NCI-H2196 treated with DMSO at 0.1 percent for 48 hours (cell line): Measurements from ENCODE around the gene KIF21B.

Experiments used
- DNase-seq: peaks from one replicate; lab custom pipeline; 2025; ENCODE audit not compliant: unreplicated experiment; lab: John Stamatoyannopoulos, UW

Gene KIF21B, protein sequence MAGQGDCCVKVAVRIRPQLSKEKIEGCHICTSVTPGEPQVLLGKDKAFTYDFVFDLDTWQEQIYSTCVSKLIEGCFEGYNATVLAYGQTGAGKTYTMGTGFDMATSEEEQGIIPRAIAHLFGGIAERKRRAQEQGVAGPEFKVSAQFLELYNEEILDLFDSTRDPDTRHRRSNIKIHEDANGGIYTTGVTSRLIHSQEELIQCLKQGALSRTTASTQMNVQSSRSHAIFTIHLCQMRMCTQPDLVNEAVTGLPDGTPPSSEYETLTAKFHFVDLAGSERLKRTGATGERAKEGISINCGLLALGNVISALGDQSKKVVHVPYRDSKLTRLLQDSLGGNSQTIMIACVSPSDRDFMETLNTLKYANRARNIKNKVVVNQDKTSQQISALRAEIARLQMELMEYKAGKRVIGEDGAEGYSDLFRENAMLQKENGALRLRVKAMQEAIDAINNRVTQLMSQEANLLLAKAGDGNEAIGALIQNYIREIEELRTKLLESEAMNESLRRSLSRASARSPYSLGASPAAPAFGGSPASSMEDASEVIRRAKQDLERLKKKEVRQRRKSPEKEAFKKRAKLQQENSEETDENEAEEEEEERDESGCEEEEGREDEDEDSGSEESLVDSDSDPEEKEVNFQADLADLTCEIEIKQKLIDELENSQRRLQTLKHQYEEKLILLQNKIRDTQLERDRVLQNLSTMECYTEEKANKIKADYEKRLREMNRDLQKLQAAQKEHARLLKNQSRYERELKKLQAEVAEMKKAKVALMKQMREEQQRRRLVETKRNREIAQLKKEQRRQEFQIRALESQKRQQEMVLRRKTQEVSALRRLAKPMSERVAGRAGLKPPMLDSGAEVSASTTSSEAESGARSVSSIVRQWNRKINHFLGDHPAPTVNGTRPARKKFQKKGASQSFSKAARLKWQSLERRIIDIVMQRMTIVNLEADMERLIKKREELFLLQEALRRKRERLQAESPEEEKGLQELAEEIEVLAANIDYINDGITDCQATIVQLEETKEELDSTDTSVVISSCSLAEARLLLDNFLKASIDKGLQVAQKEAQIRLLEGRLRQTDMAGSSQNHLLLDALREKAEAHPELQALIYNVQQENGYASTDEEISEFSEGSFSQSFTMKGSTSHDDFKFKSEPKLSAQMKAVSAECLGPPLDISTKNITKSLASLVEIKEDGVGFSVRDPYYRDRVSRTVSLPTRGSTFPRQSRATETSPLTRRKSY (N-terminal part only)

GRCh38 chr1:201023517-201023902 lies at the start of gene KIF21B:
KIF21B (minus strand) TSS chr1:201023714; CDS start chr1:201023383, 331 bp downstream.
- DNase-seq: peak; percentile 58

DNA sequence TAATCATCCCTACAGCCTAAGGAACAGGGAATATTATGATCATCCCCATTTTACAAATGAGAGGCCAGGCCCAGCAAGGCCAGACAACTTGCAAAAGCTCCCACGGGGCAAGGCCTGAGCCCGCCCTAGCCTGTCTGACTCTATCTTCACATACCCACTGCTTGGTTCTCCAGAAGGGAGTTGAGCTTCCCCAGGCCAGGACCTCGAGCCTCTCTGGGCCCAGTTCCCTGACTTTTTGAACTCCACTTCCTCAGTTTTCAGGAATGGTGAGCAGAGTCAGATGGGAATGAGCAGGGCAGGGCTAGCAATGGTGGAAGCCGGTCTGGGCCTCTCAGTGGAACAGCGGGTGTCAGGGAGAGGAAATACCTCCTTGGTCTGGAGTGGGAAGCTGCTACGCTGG lies 49.4 kb upstream of the KIF21B start:
- DNase-seq: no peak

DNA sequence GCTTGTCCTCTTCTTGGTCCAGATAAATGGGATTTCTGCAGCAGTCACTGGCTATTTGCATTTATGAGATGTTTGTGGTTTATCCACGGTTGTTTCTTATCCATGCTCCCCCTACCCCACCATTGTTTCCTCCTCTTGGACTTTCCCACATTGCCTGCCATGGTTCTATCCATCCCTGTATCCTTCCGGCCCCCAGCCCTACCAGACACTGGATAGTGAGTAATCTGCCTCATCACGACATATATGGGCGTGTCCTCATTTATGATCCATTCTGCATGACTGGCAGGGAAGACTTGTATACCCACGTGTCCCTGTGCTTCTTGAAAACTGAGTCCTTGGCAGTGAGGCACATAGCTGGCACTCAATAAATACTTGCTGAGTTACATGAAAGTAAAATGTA lies 48.6 kb upstream of the KIF21B start:
- DNase-seq: no peak

GRCh38 chr1:201069636-201070035 lies 46.1 kb upstream of the KIF21B start:
- no peak for DNase-seq

DNA sequence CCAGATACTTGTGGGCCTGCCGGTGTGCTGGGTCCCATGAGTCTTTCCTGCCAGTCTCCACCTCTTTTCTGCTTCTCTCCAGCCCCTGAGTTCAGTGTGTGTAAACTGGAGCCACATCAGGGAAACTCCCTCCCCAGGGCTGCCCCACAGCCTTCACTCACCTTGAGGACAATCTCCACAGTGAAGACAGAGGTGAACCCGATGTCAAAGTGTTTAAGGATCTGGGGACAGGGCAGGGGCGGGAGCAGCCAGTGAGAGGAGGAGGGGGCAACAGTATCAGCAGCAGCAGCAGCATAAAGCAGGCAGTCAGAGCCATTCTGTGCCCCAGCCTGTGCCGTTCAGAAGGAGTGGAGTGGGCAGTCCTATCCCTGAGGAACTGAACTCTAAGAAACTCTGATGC lies 45.5 kb upstream of the KIF21B start:
- DNase-seq: no peak

GRCh38 chr1:201066986-201067385 lies 43.5 kb upstream of the KIF21B start:
- no peak for DNase-seq

DNA sequence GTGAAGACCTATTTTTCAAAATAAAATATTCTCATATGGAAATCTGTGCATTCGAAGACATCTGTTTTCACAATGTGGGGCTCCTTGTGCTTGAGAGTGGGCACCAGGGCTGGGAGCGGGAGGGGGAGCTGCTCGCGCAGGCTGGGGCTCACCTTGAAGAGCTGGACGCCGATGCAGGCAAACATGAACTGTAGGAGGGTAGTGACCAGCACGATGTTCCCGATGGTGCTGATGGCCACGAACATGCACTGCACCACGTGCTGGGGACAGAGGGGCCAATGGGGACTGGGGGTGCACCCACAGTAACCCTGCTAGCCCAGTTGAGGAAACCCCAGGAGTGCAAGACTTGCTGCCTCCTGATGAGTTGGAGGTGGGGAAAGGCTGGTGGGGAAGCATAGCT lies 42.2 kb upstream of the KIF21B start:
- no peak for DNase-seq

DNA sequence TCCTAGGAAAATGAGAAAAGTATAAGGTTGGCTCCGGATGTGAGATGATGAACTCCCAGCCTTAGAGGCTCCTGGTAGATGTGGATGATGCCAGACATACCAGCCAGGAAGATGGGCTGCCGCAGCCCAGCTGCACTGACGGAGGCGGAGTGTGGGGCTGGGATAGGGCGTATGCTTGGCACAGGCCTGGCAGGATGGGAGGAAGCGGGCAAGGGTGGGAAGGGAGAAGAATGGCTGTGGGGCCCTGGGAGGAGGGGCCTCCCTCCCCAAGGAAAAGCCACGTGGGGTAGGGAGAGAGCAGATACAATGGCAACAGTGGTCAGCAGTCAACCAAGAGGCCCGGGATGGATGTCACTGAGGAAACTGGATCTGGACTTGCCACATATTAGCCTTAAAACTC lies 41.3 kb upstream of the KIF21B start:
- DNase-seq: no peak

DNA sequence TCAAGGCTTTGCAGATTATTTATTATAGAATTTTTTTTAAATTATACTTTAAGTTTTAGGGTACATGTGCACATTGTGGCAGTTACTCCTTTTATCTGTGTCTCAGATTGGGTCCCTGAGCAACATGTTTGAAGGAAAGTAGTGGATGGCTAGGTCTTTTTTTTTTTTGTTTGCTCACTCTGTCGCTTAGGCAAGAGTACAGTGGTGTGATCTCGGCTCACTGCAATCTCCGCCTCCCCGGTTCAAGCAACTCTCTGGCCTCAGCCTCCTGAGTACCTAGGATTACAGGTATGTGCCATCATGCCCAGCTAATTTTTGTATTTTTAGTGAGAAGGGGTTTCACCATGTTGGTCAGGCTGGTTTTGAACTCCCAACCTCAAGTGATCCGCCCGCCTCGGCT lies 39.6 kb upstream of the KIF21B start:
- DNase-seq: no peak

GRCh38 chr1:201062511-201063091 lies 39.1 kb upstream of the KIF21B start:
- no peak for DNase-seq

DNA sequence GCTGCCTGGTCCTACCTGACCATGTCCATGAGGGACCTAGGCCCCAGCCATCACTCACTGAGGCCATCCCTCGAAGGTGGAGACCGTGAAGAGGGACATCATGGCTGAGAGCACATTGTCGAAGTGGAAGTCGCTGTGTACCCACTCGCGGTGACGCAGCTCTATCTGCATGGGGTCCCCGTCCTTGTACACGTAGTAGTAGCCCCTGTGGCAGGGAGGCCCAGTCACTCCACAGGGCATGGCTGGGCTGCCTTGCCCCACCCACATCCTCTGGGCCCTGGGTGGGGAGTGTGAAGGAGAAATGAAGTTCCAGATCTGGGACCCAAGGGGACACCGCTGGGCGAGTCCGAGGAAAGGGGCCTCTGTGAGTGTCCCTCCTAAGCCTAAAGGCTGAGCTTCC lies 38.4 kb upstream of the KIF21B start:
- DNase-seq: no peak

- DNase-seq: no peak
These were observed 37.5 kb upstream of the KIF21B start for GRCh38 chr1:201061049-201061448.

DNA sequence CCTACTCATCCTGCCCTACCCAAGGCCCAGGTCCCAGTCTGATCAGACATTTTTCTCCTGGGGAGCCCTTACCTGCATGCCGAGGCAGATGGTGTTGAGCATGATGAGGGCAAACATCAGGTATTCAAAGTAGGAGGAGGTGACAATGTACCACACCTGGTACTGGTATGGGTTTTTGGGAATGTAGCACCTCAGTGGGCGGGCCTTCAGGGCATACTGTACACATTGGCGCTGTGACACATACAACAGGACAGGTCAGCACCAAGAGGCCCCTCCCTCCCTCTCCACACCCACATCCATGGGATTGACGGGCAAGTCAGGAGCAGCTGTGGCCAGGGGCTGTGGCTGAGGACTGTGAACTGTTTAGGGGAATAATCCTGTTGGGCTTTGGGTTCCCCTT lies 37.1 kb upstream of the KIF21B start:
- DNase-seq: no peak

- DNase-seq: no peak
These were observed 36.5 kb upstream of the KIF21B start for GRCh38 chr1:201059871-201060555.

- DNase-seq: no peak
These were observed 35.9 kb upstream of the KIF21B start for GRCh38 chr1:201059401-201059800.

DNA sequence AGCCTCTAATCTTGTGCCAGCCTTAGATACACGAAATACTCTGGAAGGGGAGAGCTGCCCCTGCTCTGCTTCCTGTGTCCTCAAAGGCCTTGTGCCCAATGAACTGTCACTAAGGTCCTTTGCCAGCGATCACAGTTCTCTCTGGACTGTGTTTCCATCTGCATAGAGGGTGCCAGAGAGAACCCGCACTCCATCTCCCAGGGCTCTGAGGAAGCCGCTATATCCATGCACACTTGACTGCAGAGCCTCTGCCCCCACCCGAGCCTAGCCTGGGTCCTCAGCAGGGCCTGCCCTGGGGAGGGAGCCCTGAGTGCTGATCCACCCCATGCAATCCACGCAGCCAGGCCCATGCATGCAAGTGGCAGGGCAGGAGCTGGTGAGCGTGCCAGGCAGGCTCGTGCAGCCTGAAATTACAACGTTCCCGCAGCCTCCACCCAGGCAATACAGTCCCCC lies 30.6 kb upstream of the KIF21B start:
- DNase-seq: no peak

DNA sequence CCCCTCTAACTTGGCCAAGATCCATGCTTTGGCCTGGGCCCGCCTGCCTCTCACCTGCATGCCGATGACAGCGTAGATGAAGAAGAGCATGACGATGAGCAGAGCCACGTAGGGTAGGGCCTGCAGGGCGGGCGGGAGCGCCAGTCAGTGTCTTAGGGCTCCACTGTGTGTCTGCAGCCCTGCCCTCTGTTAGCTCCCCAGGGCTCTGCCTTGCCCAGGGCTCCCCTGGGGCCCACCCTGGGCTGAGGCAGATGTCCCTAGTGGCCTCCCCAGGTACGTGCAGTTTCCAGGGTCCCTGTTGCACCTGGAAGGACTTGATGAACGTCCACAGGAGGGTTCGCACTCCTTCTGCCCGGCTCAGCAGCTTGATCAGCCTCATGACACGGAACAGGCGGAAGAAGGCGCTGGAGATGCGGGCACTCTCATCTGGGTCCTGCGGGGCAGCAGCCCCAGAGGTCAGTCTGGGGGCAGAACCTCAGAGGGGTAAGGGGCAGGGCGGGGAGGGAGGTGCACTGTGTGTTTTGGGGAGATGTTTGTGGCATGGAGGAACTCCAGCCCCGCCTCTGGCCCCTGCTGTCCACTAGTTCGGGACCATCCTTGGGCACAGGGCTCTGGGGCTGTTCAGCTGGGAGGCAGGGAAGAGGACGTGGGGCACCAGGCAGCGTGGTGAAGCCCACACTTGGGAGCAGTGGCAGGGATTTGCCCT lies 29.8 kb upstream of the KIF21B start:
- no peak for DNase-seq

DNA sequence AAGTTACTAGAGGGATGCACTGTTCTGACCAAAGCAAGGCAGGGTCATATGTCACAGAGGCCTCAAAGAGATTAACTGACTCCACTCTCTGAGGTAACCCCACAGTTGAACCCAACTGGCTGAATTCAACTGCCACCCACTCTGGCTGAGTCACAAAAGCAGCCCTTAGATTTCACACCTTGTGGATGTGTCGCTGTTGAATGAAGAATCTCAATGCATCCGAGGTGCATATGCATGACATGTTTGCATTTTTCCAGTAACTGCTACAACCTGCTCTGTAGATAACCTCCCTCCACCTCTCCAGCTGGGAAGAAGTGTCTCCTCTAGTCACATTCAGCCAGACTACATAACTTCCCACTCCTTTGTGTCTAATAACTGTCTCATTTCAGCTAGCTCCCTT lies 27.9 kb upstream of the KIF21B start:
- no peak for DNase-seq

DNA sequence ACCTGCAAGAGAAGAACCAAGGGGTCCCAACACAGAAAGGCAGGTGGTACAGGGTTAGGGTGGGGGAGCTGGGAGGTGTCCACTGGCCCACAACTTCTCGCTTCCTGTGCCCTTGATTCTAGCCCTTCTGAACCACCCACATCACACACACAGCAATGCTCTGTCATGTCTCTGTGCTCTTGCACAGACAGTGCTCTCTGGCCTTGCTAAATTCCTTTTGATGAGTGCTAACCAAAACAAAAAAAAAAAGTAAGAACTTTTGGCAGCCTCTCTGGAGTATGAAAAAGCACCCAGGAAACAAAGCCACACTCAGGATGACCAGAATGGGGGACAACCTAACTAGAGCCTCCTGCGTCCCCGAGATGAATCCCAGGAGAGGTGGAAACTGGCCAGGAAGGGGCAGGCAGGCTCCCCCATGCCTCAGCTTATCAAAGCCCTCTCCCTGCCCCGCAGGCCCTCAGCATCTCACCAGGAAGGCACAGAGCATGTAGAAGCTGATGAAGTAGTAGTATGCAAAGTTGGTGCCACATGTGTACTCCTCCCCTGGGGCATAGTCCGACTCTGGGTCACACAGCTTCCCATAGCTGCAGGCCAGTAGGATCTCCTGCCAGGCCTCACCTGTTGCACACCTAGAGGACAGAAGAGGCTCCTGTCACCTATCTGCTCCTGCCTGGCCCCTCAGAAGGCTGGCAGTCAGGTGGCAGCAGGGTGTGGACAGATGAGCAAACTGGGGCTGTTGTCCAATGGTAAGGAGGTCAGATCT lies 27.2 kb upstream of the KIF21B start:
- DNase-seq: no peak
